GM21447 (cell line): ENCODE data around the gene SFI1.
"Not testable (repeated sequence)": the region's sequence is repeated elsewhere in the genome, so short reads cannot be mapped to it uniquely, and the experiment has no call there.

Source experiments
- ATAC-seq: cut with Tn5 transposase; IDR thresholded peaks from one replicate; pipeline ENCODE4 v1.9.1; 2021; ENCODE audit not compliant: unreplicated experiment

SFI1 gene

DNA sequence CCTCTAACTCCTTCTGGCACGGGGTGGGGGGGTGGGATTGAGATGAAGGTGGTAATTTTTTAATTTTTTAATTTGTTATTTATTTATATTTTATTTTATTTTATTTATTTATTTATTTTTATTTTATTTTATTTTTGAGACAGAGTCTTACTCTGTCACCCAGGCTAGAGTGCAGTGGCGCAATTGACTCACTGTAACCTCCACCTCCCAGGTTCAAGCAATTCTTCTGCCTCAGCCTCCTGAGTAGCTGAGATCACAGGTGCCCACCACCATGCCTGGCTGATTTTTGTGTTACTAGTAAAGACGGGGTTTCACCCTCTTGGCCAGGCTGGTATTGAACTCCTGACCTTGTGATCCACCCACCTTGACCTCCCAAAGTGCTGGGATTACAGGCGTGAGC is 43.8 kb downstream of the SFI1 start:
- ATAC-seq = not testable (repeated sequence)

DNA sequence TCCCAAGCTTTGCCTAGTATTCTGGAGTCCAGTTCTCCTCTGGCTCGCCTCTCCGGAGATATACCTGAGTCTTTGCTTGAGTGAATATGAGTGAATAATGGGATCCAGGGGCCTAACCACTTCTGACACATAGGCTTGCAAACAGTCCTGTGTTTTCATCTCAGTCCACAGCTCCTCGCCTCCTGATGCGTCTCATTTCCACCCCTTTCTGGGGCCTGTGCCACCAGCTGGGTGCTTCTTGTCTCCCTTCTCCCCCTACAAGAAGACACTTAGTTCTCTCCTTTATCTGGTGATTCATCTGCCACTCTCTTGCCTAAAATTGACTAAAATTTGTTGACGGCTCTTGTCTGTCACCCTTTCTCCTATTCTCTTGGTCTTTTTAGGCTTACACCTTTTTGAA is 44.6 kb downstream of the SFI1 start:
- ATAC-seq = no peak

- no peak for ATAC-seq
Observed at GRCh38 chr22:31544481-31545480, 48.4 kb downstream of the SFI1 start.

DNA sequence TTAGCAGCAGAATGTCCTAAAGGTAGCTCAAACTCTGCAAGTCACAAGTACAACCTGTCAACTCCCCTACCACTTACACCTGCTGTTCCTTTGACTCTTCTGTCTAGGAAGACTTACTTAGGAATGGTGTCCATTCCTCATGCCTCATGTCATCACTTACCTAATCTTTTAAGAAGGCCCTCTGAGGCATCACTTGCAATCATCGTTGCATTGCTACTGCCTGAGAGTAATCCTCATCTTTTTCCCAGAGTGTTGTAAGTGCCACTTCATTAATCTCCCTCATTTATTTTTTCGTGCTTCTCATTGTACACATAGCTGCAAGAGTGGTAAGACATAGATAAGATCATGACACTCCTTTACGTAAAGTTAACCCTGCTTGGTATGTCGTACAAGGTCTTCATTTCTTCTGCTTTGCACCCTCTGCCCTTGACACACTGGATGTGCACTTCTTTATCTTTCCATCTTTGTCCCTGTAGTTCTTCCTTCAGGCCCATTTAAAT is 54.6 kb downstream of the SFI1 start:
- no peak for ATAC-seq

DNA sequence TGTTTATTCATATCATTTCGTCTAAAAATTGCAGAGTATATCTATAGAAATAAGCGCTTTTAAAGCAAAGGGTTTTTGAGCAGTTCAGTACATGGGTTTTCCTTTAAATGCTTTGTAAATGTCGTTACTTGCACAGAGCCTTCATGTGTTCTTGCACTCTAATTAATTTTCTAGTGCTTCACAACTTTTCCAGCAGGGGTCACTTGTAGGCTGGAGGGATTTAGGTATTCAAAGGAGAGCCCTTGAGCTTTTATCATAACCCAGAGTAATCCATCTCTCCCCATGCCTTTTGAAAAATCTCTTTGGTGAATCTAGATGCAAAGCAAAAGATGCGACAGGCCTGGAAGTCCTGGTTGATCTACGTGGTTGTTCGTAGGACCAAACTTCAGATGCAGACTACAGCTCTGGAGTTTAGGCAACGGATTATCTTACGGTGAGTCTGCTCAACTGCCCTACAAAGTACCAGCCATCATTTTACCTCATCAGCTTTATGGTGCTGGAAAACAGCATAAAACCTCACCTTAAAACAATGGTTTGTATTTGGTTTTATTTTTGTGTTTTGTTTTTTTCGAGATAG is 60.4 kb downstream of the SFI1 start:
- ATAC-seq = no peak

- ATAC-seq = not testable (repeated sequence)
Observed at GRCh38 chr22:31558546-31558945, 62.2 kb downstream of the SFI1 start.

DNA sequence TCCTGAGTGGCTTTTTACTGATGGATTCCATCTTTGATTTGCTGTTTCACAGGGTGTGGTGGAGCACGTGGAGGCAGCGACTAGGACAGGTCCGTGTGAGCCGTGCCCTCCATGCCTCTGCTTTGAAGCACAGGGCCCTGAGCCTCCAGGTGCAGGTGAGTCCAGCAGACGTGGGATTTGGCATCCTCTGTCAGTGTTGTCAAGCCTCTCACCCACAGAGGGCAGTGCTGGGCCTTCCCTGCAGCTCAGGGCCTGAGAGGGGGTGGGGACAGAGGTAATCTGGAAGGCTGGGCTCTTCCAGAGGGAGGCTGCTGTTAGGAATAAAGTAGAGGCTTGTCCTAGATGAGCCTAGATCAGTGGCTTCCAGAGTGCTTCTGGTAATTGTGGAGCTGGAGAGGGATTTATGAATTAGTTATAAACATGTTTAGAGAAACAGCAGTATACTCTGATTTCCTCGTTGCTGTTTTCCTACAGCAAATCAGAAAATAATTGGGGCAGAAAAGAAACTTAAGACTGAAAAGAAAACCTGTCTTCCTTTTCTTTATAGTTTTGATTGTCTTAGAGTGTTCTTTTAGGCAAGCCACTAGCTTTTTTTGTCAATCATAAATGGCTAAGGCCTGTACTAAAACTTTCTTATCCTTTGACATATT is 65.0 kb downstream of the SFI1 start:
- no peak for ATAC-seq

DNA sequence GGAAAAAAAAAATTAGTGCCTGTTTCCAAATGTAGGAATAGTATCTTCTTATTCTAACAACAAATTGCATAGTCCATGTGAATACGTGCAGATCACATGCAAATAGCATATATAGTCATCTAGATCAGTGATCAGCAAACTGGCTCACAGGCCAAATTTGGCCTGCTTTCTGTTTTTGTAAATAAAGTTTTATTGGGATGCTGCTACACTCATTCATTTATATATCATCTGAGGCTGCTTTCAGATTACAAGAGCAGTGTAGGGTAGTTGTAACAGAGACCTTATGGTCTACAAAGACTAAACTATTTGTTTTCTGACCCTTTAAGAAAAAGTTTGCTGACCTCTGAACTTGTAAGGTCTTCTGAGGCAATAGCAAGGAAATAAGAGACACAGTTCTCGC is 65.6 kb downstream of the SFI1 start:
- ATAC-seq = no peak

- no peak for ATAC-seq
Observed at GRCh38 chr22:31566484-31566883, 70.1 kb downstream of the SFI1 start.

GRCh38 chr22:31567196-31567595 is 70.9 kb downstream of the SFI1 start:
- no peak for ATAC-seq

DNA sequence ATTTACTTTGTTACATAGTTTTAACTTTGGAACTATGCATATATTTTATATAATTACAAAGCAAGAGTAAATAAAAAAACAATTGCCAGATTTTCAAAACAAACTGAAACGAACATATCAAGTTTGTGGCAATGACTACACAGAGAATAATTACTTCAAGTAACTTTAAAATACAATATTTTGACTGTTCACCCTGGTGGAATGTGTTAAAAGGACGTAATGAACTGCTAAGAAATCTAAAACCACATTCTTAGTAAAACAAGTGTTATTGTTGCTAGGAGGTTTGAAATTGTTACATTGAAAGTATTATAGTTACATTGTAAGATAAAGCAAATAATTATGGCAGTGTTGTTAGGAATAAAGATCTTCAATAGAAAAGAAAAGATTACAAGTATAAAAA is 71.4 kb downstream of the SFI1 start:
- no peak for ATAC-seq

DNA sequence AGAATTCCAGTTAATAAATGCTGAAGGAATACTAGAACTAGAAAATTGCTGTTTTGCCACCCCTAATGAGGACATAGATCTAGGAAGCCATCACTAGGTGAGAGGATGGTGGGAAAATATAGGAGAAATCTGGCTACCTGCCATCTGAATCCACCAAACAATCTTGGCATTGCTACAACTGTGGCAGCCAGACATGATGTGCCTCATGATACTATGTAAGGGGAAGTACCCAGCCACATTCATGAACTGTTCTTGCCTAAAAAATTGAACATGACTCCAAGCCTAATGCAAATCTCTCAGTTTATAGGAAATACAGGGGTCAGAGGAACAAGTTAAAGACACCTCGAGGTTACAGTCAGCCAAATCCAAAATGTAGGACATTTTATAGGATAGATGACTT is 72.8 kb downstream of the SFI1 start:
- ATAC-seq = no peak

GRCh38 chr22:31572939-31573338 is 76.6 kb downstream of the SFI1 start:
- ATAC-seq = no peak

DNA sequence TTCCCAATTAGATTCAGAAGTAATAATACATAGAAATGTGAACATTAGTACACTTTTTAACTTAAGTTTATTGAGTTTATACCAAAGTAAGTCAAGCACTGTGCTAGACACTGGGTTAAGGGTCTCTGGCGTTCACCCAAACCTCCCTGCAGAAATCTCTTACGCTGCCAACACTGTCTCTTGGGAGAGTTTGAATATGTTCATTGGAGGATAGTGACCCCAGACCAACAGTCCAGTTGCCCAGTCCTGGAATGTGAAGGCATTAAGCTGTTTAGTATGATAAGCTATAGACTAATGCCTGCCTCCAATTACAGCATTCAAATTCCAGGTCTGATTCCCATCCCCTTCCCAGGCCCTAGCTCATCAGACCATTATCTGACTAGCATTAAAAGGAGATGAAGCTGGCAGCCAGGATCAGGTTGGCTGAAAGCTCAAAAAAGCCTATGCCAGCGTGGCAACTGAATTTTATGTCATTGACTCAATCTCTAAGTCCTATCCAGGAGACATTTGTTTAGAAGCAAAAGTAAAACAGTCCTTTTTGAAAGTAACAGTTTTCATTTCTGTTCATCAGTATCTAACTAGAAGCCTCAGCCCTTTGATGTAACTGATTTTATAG is 77.8 kb downstream of the SFI1 start:
- no peak for ATAC-seq

GRCh38 chr22:31575190-31575589 is 78.9 kb downstream of the SFI1 start:
- no peak for ATAC-seq

DNA sequence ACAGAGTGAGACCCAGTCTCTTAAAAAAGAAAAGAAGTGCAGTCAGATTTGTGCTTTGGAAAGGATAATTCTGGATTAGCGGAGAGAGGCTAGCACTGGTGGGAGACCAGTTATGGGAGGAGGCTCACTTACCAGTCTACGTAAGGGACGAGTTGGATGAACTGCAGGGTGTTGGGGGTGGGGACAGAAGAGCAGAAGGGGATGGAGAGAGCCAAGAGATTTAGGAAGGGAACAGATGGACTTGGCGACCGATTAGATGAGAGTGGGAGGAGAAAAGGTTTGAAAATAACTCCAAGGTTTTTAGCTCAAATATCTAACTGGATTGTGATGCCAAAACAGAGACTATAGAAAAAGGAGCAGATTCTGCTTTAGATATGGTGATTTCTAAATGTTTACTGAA is 81.4 kb downstream of the SFI1 start:
- ATAC-seq = no peak

GRCh38 chr22:31578171-31578570 is 81.8 kb downstream of the SFI1 start:
- no peak for ATAC-seq

GRCh38 chr22:31579835-31580242 is 83.5 kb downstream of the SFI1 start:
- ATAC-seq = no peak

DNA sequence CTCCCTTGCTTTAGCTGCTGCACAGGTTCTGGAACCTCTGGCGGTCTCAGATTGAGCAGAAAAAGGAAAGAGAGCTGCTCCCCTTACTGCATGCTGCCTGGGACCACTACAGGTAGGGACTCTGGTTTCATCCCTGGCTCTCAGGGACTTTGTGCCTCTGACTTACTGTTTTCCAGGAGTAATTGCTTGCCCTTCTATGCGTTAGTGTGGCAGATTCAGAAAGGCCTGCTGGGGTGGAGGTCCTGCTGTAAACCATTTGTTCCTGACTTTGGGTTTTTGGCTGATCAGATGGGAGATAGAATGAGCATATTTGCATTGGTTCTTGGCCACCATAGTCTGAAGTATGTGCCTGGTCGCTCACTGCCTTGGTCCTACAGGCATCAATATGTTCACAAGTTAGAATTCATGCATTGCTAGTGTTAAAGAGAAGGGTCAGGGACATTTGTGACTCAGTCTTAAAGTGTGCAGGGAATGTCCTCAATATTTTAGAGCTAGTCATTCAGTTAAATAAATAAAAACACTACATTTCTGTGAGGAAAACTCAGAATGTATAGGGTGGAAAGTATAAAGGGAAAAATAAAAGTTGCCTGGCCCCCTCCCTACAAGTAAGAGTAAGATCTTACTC is 87.6 kb downstream of the SFI1 start:
- no peak for ATAC-seq

GRCh38 chr22:31584804-31585160 is 88.4 kb downstream of the SFI1 start:
- no peak for ATAC-seq
